HL-60 (cell line): ENCODE results near the gene CLEC4C.

Experiments
- GABPA ChIP-seq: IDR thresholded peaks from 2 replicates; pipeline ENCODE4 v1.6.1; 2012; ENCODE audit warnings: low read depth
- POLR2AphosphoS5 ChIP-seq: IDR thresholded peaks from 2 replicates; pipeline ENCODE4 v1.6.1; 2012; ENCODE audit warnings: low read depth
- TF ChIP-seq, protein P1 (sequence below): IDR thresholded peaks from one replicate; pipeline ENCODE4 v1.5.1; 2011; ENCODE audit warnings: low read length, control low read depth, inconsistent platforms; ENCODE audit not compliant: insufficient read depth
- TF ChIP-seq, protein P2 (sequence below): IDR thresholded peaks from 2 replicates; pipeline ENCODE4 v1.6.1; 2012; ENCODE audit warnings: low read depth; ENCODE audit not compliant: insufficient replicate concordance

DNA sequence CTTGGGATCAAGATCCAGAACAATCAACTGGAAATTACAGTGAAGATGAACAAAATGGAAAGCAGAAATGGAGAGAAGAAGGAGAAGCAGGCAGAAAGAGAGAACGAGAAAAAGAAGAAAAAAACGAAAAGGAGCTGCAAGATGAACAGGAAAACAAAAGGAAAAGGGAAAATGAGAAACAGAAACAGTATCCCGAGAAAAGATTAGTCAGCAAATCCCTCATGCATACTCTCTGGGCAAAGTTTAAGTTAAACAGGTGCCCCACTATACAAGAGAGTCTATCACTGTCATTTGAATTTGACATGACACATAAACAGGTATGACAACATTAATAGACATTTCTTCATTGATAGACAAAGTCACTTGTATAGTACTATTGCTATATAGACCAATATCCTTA, 22.8 kb upstream of the CLEC4C start:
- TF ChIP-seq, protein P1, sequence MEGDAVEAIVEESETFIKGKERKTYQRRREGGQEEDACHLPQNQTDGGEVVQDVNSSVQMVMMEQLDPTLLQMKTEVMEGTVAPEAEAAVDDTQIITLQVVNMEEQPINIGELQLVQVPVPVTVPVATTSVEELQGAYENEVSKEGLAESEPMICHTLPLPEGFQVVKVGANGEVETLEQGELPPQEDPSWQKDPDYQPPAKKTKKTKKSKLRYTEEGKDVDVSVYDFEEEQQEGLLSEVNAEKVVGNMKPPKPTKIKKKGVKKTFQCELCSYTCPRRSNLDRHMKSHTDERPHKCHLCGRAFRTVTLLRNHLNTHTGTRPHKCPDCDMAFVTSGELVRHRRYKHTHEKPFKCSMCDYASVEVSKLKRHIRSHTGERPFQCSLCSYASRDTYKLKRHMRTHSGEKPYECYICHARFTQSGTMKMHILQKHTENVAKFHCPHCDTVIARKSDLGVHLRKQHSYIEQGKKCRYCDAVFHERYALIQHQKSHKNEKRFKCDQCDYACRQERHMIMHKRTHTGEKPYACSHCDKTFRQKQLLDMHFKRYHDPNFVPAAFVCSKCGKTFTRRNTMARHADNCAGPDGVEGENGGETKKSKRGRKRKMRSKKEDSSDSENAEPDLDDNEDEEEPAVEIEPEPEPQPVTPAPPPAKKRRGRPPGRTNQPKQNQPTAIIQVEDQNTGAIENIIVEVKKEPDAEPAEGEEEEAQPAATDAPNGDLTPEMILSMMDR: no peak
- TF ChIP-seq, protein P2, sequence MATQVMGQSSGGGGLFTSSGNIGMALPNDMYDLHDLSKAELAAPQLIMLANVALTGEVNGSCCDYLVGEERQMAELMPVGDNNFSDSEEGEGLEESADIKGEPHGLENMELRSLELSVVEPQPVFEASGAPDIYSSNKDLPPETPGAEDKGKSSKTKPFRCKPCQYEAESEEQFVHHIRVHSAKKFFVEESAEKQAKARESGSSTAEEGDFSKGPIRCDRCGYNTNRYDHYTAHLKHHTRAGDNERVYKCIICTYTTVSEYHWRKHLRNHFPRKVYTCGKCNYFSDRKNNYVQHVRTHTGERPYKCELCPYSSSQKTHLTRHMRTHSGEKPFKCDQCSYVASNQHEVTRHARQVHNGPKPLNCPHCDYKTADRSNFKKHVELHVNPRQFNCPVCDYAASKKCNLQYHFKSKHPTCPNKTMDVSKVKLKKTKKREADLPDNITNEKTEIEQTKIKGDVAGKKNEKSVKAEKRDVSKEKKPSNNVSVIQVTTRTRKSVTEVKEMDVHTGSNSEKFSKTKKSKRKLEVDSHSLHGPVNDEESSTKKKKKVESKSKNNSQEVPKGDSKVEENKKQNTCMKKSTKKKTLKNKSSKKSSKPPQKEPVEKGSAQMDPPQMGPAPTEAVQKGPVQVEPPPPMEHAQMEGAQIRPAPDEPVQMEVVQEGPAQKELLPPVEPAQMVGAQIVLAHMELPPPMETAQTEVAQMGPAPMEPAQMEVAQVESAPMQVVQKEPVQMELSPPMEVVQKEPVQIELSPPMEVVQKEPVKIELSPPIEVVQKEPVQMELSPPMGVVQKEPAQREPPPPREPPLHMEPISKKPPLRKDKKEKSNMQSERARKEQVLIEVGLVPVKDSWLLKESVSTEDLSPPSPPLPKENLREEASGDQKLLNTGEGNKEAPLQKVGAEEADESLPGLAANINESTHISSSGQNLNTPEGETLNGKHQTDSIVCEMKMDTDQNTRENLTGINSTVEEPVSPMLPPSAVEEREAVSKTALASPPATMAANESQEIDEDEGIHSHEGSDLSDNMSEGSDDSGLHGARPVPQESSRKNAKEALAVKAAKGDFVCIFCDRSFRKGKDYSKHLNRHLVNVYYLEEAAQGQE: no peak
- no peak for TF ChIP-seq GABPA
- no peak for TF ChIP-seq POLR2AphosphoS5
